GM19043 (cell line): Measurements from ENCODE around the gene ARL5C.
"Not testable (repeated sequence)": the region's sequence is repeated elsewhere in the genome, so short reads cannot be mapped to it uniquely, and the experiment has no call there.

Source experiments
- ATAC-seq: cut with Tn5 transposase; IDR thresholded peaks from one replicate; pipeline ENCODE4 v1.9.1; 2021; ENCODE audit warnings: low read depth; ENCODE audit not compliant: unreplicated experiment

The ARL5C gene

GRCh38 chr17:39168503-39168902 is 2.5 kb upstream of the ARL5C start:
- ATAC-seq: not testable (repeated sequence)

- ATAC-seq: no peak
These were observed 1.5 kb upstream of the ARL5C start for GRCh38 chr17:39167476-39167875.

- ATAC-seq: no peak
These were observed 725 bp upstream of the ARL5C start for GRCh38 chr17:39166437-39167335.

GRCh38 chr17:39165178-39165840 is 652 bp downstream of the ARL5C start:
- ATAC-seq: no peak

- no peak for ATAC-seq
These were observed 1.3 kb downstream of the ARL5C start for GRCh38 chr17:39164675-39165143.

- no peak for ATAC-seq
These were observed 4.0 kb downstream of the ARL5C start for GRCh38 chr17:39161962-39162361.

- ATAC-seq: no peak
These were observed 7.3 kb downstream of the ARL5C start for GRCh38 chr17:39158623-39159022.

GRCh38 chr17:39156491-39156890 is 9.5 kb downstream of the ARL5C start:
- ATAC-seq: no peak

- no peak for ATAC-seq
These were observed 10.3 kb downstream of the ARL5C start for GRCh38 chr17:39155654-39156053.

GRCh38 chr17:39153599-39154051 is 12.3 kb downstream of the ARL5C start:
- ATAC-seq: no peak

- no peak for ATAC-seq
These were observed 13.8 kb downstream of the ARL5C start for GRCh38 chr17:39151943-39152818.

- ATAC-seq: no peak
These were observed 14.6 kb downstream of the ARL5C start, which contains the start of gene PLXDC1 for GRCh38 chr17:39151150-39151942. PLXDC1 (minus strand) TSS chr17:39151637; CDS start chr17:39151437, 200 bp downstream.

- no peak for ATAC-seq
These were observed 15.2 kb downstream of the ARL5C start for GRCh38 chr17:39150795-39151149.

- no peak for ATAC-seq
These were observed 15.8 kb downstream of the ARL5C start for GRCh38 chr17:39150104-39150634.

GRCh38 chr17:39147221-39148185 is 18.5 kb downstream of the ARL5C start:
- ATAC-seq: no peak

GRCh38 chr17:39146273-39146672 is 19.7 kb downstream of the ARL5C start:
- ATAC-seq: no peak

- ATAC-seq: no peak
These were observed 20.8 kb downstream of the ARL5C start for GRCh38 chr17:39145143-39145542.

- no peak for ATAC-seq
These were observed 21.5 kb downstream of the ARL5C start for GRCh38 chr17:39144416-39144840.
